Measurements from ENCODE around the gene MOXD1.

DNA sequence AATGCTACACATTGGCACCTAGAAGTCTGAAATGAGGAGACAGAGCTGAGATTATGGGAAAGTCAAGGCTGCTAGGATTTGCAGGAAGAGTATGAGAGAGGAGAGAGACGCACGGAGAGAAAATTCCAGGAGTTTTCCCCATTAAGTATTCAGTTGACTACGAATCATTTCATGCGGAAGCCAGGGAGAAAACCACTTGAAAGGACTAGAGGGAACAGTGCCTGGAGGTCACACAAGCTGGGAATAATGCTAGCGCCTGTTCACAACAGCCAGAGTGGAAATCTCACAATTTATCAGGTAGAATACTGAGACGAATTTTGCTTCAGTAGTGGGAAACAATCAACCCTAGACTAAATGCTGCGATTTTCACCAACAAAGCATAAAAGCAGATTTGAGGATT lies 118.6 kb downstream of the MOXD1 start:
- TF ChIP-seq, protein P1, sequence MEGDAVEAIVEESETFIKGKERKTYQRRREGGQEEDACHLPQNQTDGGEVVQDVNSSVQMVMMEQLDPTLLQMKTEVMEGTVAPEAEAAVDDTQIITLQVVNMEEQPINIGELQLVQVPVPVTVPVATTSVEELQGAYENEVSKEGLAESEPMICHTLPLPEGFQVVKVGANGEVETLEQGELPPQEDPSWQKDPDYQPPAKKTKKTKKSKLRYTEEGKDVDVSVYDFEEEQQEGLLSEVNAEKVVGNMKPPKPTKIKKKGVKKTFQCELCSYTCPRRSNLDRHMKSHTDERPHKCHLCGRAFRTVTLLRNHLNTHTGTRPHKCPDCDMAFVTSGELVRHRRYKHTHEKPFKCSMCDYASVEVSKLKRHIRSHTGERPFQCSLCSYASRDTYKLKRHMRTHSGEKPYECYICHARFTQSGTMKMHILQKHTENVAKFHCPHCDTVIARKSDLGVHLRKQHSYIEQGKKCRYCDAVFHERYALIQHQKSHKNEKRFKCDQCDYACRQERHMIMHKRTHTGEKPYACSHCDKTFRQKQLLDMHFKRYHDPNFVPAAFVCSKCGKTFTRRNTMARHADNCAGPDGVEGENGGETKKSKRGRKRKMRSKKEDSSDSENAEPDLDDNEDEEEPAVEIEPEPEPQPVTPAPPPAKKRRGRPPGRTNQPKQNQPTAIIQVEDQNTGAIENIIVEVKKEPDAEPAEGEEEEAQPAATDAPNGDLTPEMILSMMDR (conservative IDR thresholded peaks at IDR 0.05; ENCODE audit: low read length): no peak
- no peak for TF ChIP-seq EZH2phosphoT487 (IDR thresholded peaks at IDR 0.05; ENCODE audit: borderline replicate concordance, low read depth, low read length)
